ENCODE measurements around the gene TMEM147.

Gene TMEM147, protein sequence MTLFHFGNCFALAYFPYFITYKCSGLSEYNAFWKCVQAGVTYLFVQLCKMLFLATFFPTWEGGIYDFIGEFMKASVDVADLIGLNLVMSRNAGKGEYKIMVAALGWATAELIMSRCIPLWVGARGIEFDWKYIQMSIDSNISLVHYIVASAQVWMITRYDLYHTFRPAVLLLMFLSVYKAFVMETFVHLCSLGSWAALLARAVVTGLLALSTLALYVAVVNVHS

GRCh38 chr19:35545001-35545854 lies at the start of gene TMEM147:
Gene TMEM147, plus strand, starts transcription at chr19:35545626. Its CDS starts 114 bp downstream, at chr19:35545740.
- peak; percentile 50 for DNase-seq

DNA sequence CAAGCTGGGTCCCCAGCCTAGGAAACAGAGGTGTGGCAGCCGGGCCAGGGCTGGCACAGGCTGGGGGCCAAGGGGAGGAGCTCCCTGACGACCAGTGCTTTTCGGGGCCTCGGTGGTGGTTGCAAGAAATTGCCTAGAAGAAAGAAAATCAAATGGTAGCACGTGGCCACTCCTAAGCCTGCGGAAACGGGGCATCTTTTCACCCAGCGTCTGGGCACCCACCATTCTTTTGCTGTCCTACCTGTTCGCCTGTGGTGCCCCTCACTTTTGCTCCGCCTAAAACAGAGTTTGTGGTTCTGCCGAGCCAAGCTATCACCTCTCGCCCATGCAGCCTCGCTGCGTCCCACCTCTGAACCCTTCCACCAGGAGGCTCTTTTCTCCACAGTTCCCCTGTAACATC lies 48.0 kb upstream of the TMEM147 start:
- DNase-seq: no peak

- no peak for DNase-seq
Observed at GRCh38 chr19:35498220-35498619, 47.2 kb upstream of the TMEM147 start.

DNA sequence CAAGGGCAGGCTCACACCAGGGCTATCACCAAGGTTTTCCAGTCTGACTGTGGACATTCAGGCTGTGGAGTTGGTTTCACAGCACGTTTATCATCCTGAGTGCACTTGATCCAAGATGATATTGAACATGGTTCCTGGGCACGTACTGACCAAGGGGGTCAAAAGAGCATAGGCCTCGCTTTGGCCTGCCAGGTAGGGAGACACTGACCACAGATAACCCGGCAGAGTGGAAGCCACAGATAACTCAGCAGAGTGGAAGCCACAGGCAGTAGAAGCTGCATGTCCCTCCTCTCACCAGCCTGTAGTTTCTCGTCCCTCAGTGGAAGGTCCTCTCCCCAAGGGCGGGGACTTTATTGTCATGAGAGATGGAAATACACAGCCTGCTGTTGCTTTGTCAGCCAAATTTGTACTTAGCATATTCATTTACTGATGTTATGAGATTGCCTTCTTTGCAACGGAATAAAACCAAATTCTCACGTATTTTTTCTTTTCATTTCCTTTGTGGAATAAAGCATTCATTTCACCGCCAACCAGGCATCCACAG lies 46.4 kb upstream of the TMEM147 start:
- no peak for DNase-seq

DNA sequence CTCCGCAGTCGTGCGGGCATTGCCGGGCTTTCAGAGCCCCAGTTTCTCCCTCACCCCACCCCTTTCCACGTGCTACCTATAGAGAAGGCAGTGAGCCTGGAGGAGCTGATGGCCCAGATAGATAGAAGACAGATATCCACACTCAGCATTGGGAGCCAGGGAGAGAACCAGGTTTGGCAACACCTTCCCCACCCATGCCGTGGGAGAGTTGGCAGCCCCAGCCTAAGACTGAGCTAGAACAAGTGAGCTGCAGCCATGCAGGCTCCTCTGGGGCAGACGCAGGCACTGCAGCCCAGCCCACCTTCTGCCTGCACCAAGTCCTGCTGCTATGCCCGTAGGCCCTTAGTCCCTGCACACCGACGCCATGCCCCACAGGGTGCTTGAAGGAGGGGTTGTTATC lies 44.8 kb upstream of the TMEM147 start:
- DNase-seq: no peak

DNA sequence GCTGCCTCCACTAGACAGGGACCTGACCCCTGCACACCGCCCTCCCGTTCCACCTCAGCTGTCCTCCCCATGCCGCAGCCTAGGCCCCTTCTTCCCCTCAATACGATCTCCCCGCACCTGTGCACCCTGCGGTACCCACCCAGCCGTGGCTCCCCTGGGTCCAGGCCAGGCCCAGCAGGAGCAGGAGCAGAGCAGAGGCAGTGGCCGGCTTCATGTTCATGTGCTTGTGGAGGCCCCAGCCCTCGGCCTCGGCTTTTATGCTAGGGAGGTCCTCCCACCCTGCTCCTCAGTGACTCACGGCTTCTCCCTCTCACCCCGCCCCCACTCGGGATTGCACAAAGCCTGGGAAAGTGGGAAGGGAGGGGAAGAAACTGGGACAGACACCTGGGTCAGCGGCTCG lies 43.7 kb upstream of the TMEM147 start:
- DNase-seq: no peak

DNA sequence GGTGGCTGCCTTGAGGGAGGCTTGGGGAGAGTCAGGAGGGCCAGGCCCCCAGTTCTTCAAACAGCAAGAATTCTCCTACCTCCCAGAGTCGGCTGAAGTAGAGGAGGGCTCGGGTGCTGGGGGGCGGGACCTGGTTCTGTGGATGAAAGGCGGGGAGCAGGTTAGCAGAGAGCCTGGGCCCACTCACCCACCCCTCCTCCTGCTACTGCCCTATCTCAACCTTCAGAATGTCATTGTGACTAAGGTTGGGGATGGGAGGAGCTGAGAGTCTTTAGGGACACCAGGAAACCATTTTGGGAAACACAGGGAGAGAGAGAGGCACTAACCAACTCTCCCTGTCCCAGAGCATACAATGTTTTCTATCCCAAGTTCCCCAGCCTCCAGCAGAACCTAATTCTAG lies 42.7 kb upstream of the TMEM147 start:
- no peak for DNase-seq

- no peak for DNase-seq
Observed at GRCh38 chr19:35506011-35506410, 39.4 kb upstream of the TMEM147 start.

GRCh38 chr19:35507561-35507960 lies 37.9 kb upstream of the TMEM147 start:
- DNase-seq: no peak

DNA sequence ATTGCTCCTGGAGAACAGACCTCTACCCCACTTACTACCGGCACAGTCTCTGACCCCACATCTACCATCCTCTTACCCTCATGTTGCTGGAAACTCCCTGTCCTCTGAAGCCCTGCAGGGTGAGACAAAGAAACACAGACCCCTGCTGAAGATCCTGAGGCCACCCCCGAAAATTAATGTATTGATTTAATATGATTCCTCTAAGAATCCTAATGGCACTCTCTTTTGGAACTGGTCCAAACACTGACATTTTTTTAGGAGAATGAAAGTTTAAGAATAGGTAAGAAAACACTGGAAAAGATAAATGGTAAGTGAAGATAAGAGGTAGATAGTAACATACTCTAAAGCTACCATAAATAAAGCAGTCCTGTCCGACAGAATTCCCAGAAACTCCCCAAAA lies 37.3 kb upstream of the TMEM147 start:
- DNase-seq: no peak

DNA sequence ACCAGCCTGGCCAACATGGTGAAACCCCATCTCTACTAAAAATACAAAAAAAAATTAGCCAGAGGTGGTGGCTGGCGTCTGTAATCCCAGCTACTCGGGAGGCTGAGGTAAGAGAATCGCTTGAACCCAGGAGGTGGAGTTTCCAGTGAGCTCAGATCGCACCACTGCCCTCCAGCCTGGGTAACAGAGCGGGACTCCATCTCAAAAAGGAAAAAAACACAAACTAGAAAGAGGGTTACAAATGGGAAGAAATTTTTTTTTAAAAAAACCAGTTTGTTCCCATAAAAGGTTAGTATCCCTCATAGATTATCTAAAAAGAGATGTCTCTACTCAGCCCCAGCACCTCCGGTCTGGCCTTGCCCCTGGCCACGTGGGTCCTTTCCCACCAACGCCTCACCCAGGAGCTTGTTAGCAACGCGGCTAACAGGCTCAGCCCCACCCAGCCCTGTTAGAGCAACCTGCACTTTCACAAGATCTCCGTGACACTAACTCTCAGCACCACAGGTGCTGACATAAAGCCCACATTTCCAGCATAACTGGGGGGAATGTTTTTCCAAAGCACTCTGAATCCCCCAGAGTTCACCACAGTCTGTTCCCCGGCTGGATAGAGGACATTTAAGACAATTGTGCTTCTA lies 36.3 kb upstream of the TMEM147 start:
- no peak for DNase-seq

DNA sequence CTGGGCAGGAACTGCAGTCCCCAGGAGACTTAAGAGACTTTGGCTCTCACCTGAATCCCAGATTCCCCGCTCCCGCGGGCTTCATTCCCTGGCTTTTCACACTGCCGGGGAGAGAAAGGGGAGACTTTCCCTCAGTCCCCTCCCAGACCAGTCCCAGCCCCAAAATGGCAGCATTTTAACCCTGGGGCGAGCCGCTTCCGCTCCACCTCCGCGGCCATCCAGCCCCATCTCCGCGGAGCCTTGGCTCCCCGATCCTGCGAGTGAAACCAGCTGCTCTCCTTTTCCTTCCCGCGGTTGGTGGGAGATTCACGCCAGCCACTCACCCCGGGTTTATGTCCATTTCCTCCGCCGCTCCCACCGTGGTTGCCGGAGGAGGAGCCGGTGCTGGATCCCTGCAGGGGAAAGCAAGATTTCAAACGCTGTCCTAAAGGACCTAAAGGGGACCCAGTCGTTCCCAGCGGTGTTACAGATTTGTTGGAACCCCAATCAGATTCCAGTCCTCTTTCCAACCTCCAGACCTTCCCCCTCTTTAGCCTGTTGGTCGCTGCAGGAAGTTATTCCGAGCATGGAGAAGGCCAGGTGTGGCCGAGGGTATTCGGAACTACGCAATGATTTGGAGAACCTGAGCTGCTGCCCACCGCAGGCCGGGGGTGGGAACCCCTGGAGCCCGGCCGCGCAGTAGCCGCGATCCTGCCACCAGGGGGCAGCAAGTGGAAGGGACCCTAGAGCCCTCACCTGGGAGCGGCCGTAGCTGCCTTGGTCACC lies 35.4 kb upstream of the TMEM147 start:
- DNase-seq: no peak

DNA sequence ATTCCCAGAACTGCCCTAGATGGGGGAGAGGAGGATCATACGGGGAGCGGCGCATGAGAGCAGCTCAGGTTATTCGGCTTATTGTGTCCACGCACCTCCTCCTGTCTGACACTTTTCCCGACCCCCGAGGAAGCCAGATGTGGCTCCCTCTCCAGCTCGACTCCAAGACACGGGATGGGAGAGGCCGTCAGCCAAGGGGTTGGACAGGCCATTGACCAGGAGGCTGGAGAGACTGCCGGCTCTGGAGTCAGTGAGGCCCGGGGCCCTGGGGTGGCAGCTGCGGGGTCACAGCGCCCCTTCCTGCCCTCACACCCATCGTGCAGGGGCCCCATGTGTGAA lies 34.8 kb upstream of the TMEM147 start:
- no peak for DNase-seq

GRCh38 chr19:35511337-35511736 lies 34.1 kb upstream of the TMEM147 start:
- DNase-seq: no peak

DNA sequence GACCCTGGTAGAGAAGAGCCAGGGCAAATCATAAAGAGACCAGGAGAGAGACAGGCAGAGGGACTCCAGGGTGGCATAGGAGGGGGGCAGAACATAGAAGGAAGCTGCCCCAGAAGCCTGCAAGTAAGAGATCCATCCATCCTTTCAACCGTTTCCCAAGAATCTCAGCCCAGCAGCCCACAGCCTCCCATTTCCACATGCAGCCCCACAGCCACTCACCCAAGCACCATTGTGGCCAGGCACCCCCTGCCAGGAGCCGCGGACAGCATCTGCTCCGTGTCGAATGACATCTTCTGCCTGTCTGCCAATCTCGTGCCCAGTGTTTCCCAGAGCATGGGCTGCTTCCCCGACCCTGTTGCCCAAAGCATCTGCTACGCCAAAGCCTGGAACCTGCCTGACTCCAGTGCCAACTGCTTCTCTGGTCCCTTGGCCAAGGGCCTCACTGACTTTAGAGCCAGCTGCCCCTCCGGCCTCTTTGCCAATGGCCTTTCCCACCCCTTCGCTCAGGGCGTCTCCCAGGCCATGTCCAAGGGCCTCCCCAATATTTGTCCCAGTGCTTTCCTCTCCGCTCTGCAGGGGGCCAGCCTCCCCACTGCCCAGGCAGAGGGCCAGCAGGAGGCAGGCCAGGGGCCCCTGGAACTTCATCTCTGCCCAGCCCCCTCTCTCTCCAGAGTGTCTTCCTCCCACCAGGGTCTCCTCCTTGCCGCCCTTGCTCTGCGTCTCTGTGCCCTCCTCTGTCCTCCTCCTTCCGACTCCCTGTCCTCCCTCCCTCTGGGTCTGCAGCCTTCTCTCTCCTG lies 32.4 kb upstream of the TMEM147 start:
- DNase-seq: no peak

DNA sequence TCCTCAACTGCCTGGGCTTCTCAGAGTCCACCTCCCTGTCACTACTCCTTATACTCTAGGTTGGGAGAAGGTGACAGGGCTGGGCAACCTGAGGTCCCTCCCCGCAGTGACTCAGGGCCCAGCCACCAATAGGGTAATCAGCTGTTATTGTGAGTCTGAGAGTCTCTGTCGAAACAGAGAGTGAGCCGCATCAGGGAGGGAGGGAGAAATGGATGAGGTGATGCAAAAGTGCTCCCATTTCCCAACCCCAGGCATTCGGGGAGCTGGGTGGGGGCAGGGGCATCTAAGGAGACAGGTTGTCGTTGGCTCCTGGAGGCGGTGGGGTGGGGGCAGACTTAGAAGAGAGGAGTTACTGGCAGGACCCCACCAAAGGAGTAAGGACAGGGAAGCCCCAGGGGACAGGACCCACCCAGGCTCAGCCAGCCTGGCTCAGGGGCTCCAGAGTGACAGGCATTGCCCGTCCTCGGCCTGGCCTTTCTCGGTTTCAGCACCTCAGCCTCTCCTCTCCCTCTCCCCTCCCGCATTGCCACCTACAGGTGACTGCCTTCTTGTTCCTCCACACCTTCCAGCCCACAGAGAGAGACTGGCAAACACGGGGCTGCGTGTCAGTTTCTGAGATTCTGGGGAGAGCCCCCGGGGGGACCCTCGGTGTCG lies 31.7 kb upstream of the TMEM147 start, which contains the start of gene DMKN:
Gene DMKN (minus strand): TSS at position 22 of the 654 bp plus-strand sequence. CDS start 174 bp downstream, outside the sequence.
- DNase-seq: no peak

DNA sequence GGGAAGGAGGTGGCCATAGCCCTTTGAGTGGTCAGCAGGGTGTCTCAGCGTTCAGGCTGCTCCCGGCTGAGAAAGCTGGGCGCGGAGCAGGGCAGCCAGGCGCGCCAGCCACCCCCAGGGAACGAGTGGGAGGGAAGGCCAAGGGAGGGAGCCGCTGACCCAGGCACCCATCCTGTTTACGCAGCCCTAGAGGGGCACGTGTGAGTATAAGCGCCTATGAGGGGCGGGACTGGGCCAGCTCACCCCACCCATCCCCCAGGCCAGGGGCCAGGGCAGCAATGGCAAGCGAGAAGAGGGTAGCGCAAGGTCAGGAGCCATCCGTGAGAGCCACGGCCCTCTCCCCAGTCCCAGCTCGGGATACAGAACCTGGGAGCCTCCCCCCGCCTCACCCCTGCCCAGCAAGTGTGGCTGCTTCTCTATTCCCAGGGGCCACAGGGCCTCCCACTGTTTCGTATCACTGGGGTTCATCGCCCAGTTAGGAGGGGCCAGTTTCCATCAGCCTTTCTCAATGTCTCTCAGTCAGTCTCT lies 31.1 kb upstream of the TMEM147 start:
- DNase-seq: no peak

DNA sequence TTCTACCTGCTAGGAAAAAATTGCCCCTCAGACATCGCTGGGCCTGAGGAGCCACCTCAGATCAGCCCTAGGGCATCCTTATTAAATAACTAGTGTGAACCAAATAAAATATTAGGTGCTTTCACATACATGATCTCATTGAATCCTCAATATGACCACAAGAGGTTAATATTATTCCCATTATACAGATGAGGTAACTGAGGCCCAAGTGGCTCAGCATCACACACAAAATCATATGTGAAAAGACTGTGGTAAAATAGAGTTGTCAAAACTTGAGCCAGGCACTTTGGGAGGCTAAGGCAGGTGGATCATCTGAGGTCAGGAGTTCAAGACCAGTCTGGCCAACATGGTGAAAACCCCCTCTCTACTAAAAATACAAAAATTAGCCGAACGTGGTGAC lies 29.1 kb upstream of the TMEM147 start:
- no peak for DNase-seq

DNA sequence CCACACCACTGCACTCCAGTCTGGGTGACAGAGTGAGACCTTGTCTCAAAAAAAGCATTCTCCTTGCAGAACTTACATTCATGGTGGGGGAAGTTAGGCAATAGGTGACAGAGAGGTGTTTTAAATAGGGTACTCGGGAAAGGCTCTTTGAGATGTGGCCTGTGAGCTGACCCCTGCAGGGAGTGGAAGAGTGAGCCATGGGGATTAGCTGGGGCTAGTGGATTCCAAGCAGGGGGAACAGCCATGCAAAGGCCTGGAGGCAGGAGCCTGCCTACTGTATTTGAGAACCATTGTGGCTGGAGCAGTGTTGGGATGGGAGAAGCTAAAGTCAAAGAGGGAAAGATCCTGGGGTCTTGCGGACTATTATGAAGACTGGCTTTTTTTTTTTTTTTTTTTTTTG lies 28.1 kb upstream of the TMEM147 start:
- DNase-seq: no peak

DNA sequence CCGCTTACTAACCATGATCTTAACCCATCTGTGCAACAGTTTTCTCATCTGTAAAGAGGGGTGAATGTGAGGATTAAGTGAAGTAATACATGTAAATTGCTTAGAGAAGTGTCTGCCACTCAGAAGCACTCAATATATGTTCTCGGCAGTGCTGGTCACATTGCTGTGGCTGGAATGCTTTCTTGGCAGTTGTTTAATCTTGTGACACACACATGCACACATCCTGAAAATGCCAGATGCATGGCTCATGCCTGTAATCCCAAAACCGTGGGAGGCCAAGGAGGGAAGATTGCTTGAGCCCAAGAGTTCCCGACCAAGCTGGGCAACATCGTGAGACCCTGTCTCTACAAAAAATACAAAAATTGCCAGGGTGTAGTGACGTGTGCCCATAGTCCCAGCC lies 27.1 kb upstream of the TMEM147 start:
- no peak for DNase-seq

- DNase-seq: no peak
Observed at GRCh38 chr19:35519291-35519690, 26.1 kb upstream of the TMEM147 start.
